Putamen (tissue), 1 donor: ENCODE data around the gene SLC25A29.
A peak's percentile ranks its signal among the peaks of the same experiment; 100 is the strongest.
"Not testable (repeated sequence)": the region's sequence is repeated elsewhere in the genome, so short reads cannot be mapped to it uniquely, and the experiment has no call there.

Source experiments
- DNase-seq: peaks from one replicate; pipeline ENCODE4 v3.0.0-alpha.2; 2016; ENCODE audit warnings: low spot score

The SLC25A29 gene, protein sequence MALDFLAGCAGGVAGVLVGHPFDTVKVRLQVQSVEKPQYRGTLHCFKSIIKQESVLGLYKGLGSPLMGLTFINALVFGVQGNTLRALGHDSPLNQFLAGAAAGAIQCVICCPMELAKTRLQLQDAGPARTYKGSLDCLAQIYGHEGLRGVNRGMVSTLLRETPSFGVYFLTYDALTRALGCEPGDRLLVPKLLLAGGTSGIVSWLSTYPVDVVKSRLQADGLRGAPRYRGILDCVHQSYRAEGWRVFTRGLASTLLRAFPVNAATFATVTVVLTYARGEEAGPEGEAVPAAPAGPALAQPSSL

DNA sequence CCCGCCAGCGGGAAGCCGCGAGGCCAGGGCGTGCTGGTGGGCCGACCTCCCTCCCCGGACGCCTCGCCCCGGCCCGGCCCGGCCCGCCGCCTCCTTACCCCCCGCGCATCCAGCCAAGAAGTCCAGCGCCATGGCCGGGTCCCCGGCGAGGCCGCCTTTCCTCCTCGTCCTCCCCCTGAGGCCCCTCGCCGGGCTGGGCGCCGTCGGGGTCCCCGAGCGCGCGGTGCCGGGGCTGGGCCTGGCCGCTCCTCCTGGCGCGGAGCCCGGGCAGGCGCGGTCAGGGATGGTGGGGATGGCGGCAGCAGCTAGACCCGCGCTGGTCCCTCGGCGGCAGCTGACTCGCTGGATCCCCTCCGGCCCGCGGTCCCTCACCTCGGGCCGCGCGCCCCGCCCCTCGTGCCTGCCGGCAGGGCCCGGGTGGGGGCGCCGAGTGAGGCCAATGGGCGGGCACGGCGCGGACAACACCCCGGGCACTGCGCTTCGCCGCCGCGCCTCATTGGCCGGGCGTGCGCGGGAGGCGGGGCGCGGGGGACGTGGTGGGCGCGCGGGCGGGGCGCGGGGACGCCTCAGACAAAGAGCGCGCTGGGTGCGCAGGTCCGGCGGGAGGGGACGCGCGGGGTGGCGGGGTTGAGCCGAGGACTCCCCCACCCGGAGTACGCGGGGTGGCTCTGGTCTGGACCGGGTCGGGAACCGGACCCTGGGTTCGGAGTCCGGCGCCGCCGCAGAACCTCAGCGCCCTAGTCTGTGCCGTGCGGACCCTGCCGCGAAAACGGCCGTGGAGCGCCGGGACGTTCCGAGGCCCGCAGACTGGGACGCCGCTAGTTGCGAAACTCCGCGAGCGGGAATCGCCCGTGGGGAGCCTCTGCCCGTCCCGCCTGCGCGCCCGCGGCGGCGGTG, at the start of gene SLC25A29:
TSS of gene SLC25A29 (minus strand) at position 344 of the 897 bp plus-strand sequence. CDS start at position 132, 212 bp downstream.
- DNase-seq, result peak; percentile 94

DNA sequence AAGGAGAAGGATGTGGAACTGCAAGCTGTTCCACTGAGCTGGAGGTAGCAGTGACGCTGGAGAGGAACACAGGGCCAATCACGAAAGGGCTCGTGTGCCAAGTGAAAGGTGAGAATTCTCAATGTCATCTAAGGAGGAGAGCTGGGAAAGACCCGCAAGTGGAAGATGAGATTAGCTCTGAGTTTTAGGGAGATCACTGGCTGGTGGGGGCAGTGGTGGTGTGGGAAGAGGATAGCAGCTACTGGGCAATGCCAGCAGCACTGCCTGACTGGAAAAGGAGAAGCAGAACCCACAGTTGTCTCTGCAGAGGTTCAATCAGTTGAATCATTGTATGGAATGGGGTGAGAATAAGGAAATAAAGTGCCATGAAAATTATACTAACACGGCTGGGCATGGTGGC, 44.7 kb upstream of the SLC25A29 start:
- DNase-seq, result no peak

DNA sequence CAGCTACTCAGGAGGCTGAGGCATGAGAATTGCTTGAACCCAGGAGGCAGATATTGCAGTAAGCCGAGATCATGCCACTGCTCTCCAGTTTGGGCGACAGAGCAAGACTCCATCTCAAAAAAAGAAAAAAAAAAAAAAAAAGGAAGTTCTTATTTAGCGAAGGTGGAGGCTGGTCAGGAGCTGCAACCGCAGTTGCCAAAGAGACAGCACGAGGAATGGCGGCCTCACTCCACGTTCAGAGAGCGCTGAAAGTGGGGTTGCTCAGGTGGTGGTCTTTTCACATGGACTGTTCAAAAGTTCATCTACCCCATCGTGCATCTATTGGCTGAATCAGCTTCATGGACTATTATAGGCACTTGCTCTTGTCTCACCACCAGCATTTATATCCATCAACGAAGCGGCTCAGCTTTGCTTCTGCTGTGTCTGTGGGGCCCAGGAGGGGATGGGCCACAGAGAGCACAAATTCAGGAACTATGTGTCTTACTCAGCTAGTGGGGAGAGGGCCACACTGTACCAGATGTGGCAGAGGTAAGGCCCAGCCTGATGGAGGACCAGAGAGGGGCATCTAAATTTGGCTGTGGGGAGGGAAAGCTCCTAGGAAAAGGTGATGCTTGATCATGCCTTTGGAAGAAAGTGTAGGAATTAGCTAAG, 44.2 kb upstream of the SLC25A29 start:
- no peak for DNase-seq

DNA sequence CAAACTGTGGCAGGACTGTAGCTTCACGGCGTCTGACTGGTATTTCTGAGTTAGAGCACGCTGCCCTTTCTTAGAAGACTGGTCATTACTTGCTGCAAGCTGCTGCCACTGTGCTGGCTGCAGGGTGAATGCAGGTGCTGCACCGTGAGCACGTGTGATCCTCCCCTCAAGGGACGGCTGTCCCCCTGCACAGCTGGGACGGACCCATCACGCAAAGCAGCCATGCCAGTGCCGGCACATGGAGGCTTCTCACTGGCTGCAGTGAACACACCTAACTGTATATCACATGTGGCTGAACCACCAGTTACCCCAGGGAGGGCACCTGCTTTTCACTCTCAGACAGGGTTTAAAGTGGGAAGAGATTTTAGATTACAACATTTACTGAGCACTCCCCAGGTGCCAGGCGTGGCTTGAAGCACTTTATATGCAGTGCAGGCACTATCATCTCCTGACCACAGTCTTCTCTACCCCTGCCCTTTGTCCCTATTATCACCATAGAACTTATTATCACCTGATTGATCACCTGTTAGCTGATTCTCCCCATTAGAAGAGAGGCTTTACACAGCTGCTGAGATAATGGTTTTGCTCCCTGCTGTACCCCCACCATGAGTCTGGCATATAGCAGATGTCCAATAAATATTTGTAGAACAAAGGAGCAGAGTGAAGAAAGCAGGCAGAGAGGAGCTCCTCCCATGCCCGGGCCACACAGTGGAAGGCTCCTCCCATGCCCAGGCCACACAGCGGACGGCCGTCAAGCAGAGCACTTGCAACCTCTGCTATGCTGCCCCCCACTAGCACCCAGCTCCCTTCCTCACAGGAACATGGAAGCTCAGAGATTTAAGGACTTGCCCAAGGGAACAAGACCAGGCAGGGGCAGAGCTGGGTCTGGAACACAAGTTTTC, 42.8 kb upstream of the SLC25A29 start:
- no peak for DNase-seq

DNA sequence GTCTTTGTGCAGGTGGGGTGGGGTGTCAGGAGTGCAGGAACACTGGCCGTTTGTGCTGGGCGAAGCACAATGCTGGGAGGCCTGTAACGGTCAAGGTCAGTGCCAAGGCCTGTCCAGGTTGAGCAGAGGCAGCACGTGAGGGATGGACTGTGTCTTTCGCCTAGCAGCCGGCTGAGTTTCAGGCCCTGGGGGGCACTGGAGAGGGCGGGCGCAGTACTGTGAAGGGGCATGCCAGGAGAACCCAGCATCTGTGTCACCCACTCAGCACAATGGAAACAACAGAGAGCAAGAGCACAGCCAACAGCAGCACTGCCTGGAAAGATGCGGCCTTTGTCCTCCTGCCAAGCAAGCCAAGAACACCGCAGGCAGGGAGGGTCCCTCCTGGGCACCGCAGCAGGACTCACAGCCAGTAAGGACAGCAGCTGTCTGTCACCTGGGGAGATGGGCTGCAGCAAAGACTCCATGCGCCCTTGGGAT, 42.0 kb upstream of the SLC25A29 start:
- DNase-seq, result no peak

DNA sequence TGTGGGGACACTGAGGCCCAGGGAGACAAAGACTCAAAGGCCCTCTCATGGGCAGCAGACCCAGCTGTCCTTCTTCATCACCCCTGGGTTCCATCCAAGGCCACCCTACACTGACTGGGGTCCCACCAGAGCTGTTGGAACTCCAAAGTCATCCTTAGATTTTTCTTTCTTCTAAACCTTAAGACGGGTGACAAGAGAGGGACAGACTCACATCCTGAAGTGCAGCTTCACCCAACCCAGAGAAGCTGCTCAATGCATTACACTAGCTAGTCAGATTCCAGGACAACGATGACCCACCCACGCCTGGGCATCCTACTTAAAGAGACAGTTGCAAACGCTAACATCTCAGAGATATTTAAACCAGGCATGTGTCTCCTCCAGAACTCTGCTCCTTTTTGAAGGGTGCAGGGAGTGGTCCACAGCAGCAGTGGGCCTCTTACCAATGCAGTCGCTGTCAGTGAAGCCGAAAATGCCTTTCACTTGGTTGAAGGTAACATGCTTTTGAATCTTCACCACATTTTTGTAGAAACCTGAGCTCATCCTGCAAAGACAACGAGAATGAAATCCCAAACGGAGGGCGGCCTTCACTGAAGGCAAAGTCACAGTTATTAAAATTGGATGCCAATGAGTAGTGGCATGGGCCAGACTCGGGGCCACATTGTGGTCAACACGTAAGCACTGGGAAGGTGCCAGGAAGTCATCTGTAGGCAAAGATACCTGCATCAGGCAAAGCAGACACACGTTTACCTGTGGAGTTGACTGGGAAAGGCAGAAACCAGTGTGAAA, 40.3 kb upstream of the SLC25A29 start:
- DNase-seq, result no peak

DNA sequence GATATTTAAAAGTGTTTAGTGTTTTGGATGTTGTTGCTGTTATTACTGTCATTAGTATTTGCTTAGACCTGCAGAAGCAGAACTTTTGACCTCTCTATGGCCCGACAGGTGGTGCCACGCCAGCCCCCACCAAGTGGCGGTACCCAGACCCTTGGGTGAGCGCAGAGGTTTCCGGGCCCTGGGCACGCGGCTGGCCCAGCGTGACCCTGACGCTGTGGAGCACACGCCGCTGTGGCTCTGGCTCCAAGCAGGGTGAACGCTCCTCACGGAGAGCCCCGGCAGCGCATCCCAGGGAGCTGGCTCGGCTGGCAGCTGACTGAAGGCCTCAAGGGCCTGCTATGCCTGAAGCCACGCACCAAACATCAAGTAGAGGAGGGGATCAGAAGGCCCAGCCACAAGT, 39.5 kb upstream of the SLC25A29 start:
- no peak for DNase-seq

DNA sequence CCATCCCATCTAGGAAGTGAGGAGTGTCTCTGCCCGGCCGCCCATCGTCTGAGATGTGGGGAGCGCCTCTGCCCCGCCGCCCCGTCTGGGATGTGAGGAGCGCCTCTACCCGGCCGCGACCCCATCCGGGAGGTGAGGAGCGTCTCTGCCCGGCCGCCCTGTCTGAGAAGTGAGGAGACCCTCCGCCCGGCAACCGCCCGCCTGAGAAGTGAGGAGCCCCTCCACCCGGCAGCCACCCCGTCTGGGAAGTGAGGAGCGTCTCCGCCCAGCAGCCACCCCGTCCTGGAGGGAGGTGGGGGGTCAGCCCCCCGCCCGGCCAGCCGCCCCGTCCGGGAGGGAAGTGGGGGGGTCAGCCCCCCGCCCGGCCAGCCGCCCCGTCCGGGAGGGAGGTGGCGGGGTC, 38.4 kb upstream of the SLC25A29 start:
- DNase-seq, result not testable (repeated sequence)

DNA sequence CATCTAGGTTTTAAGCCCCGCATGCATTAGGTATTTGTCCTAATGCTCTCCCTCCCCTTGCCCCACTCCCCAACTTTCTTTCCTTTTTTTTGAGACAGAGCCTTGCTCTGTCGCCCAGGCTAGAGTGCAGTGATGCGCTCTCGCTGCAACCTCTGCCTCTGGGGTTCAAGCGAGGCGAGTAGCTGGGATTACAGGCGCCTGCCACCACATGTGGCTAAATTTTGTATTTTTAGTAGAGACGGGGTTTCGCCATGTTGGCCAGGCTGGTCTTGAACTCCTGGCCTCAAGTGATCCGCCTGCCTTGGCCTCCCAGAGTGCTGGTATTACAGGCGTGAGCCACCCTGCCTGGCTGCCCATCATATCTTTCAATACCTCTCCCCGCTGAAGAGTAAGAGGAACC, 36.6 kb upstream of the SLC25A29 start:
- DNase-seq, result not testable (repeated sequence)

DNA sequence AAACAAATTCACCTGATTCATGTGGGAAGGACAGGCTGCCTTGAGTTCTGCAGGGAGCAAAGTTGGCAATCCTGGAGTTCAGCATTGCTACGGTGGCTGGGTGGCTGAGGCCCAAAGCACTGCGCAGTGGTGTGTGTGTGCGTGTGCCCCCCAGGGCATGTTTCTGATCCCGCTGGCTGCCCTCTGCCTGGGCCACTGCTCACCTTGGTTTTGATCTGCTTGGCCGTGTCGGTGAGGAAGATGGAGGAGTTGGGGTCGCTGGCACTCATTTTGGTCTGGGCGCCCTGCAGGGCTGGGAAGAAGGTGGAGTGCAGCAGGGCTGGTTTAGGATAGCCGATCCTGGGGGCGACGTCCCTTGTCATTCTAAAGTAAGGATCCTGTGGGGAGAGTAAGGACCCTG, 36.0 kb upstream of the SLC25A29 start:
- no peak for DNase-seq

DNA sequence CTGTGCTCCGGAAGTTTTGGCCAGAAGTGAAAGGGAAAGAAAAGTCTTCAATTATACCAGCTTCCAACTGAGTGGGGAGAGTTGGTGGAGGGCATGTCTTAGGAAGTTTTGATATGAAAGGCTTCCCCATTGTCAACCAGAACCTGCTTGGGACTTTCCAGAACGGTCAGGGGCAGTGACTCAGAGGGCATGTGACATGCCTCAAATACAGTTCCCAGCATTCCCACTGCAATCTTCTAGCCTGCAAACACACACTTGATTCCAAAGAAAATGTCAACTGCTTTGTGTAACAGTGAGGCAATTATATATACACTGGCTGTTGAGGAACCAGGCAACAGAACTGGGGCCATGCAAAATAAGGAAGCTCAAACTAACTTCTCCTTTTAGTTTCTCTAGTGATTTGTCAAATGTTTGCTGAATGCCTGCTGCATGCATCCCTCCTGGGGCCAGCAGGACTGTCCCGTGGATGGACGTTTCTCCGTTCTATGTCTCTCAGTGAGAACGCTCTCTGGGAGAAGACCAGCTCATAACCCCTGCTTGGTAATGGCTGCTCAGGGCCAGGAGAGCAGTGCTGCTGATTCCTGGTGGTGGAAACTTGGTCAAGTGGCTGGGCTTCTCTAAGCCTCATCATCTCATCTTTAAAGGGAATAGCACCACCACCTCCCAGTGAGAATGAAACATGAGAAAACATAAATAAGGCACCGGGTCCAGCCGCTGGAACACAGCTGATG, 35.2 kb upstream of the SLC25A29 start:
- DNase-seq, result peak; percentile 45

DNA sequence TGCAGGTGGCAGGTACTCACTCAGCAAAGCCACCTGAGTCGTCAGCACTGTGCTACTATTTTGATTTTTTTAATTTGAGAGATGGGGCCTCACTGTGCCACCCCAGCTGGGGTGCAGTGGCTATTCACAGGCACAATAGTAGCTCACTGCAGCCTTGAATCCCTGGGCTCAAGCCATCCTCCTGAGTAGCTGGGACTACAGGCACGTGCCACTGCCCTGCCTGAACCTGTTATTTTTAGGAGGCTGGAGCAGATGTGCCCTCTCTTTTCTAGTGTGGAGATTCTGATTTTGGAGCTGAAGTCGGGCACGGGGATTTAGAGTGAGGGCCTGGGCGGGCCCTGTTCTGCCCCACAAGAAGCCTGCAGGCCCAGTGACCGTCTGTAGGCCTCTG, 34.2 kb upstream of the SLC25A29 start:
- no peak for DNase-seq

DNA sequence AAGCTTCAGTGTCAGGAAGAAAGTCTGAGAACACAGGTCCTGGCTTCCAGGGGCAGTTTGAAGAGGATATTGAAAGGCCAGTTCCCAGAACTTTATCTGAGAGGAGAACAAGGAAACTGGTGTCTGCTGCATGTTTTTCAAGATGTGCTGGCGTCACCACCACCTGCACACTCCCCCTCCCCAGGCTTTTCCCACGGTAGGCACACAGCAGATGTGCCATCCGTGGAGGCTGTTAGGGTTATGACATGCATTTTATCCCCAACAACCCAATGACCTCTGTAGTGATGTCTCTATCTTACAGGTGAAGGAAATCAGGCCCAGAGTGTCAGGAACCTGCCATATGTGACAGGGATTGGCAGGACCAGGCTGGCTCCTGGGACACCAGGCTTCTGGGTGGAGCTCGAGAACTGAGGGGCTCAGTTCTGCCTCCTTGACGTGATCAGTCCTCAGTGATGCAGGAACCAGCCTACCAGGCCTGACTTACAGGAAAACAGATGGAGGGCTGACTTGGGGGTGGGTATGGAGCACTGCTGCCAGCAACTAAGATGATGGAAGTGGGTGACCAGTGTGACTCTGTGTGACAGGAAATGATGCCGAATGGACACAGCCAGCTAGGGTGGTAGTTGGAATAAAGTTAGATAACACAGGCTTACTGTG, 33.6 kb upstream of the SLC25A29 start:
- DNase-seq, result no peak

DNA sequence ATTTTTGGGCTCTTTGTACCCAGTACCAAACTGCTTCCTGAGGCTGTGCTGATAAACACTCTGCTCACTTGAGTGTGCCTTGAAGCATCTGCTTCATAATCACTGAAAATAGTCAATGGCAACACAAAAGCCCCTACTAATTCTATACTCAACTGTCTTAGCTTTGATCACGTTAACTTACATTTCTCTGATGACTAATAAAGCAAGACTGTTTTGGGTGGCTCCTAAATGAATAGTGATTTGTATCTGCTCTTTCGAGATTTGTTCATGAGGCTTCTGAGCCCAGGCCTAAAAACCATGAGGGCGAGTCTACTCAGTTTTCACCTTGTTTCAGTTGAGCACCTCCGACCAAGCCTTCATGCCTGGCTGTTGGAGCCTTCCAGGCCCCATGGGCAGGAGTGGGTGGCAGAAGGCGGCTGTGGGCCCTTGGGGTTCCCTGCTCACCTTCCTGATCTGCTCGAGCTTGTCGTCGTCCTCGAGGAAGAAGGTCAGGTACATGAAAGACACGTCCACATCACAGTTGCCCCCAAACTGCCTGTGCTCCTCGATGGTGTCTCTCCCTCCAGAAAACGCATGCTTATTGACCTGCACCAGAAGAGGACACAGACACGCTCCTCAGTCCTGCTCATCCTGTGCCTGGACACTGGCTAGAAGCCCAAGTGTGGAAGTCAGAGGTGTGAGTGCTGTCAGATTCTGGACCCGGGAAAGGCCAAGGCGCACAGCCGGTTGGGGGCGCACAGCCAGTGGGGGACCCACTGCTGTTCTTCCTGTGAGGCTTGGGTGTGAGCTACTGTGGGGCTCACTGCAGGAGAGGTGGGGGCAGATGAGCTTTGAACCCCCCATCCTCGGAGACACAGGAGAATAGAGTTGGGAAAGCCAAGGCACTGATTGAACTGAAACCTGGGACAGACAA, 30.6 kb upstream of the SLC25A29 start:
- no peak for DNase-seq

DNA sequence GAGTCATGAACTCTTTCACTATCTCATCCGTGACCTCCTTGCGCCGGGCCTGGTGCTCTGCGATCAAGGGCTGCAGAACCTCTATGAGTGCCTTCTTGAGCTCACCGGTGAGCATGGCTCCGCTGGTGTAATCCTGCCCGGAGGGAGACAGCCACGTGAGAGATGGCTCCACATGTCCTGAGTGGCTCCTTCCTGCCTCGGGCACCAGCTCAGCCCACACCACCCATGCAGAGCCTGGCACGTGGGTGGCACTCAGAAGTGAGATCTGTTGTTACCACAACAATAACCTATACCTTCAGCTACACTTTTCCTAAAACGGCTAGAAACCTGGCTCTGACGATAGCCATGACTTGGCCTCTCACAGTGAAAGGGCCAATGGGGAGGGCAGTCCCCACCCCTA, 28.7 kb upstream of the SLC25A29 start:
- DNase-seq, result no peak

DNA sequence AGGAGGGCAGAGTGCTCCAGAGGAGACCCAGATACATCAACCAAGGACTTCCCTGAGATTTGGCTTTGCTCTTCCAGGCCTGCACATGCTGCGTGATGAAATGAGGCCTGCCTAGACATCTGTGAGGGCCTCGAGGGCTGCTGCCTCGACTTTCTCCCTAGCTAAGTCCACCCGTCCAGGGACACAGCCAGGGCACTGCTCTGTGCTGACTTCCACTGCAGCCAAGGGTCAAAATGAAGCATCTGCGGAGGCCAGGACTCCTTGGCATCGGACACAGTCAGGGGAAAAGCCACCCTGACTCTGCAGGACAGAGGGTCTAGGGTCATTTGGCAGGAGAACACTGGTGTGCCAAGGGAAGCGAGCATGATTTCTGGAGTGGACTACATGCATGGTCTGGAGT, 27.6 kb upstream of the SLC25A29 start:
- no peak for DNase-seq

DNA sequence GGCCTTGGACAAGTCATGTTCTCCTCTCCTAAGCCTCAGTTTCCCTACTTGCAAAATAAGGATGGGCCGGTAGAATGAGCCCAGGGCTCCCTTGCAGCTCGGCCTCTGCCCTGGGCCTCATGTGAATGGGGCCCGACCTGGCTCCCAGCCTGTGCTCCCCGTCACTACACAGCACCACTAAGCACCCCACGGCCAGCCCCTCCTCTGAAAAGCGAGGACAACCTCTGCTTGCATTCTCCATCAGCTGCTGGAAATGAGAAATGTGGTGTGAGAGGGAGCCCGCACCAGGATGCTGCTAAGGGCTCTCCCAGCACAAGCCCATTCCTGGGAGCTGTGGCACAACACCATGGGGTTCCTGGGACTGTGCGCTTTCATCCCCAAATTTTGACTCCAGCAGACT, 27.1 kb upstream of the SLC25A29 start:
- no peak for DNase-seq

DNA sequence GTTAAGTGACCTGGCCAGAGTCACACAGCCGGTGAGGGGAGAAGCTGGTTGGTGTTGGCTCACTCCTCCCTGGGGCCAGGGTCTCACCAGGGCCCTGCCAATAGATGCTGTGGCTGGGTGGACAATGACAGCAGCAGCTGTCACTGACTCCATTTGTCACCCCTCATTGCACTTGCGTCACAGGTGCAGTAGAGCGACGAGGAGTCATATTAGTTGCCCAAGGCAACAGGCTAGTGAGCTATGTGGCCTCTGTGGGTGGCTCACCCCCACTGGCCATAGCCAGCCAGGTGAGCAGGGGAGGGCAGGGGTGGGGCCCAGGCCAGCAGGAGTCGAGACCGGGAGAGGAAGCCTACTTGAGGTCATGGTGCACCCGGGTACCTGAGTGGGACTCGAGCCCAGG, 26.6 kb upstream of the SLC25A29 start:
- no peak for DNase-seq
